Mesendoderm (in vitro differentiated cells): ENCODE results near the gene NYNRIN.

Source experiments
- DNase-seq: peaks from one replicate; pipeline ENCODE4 v3.0.0; 2013
- H2AK5ac ChIP-seq: 2 replicates; pipeline ENCODE4 v1.6.1; 2013; ENCODE audit warnings: low read length, inconsistent platforms
- H2BK120ac ChIP-seq: 2 replicates; pipeline ENCODE4 v1.6.1; 2013; ENCODE audit warnings: low read depth, mild to moderate bottlenecking, low read length, moderate library complexity, mixed read lengths
- H2BK15ac ChIP-seq: replicated peaks from 2 replicates; pipeline ENCODE4 v1.6.1; 2013; ENCODE audit warnings: low read depth, mild to moderate bottlenecking, moderate library complexity
- H2BK5ac ChIP-seq: 2 replicates; pipeline ENCODE4 v1.6.1; 2013; ENCODE audit warnings: low read length, inconsistent platforms
- H3K18ac ChIP-seq: 2 replicates; pipeline ENCODE4 v1.6.1; 2013; ENCODE audit warnings: mild to moderate bottlenecking, low read length, mixed read lengths
- H3K23ac ChIP-seq: one replicate; pipeline ENCODE4 v1.6.1; 2013; ENCODE audit warnings: low read length
- H3K27ac ChIP-seq: 2 replicates; pipeline ENCODE4 v1.5.1; 2013; ENCODE audit warnings: low read depth, mild to moderate bottlenecking, inconsistent platforms, low read length, moderate library complexity
- H3K27me3 ChIP-seq: 2 replicates; pipeline ENCODE4 v1.6.1; 2013; ENCODE audit warnings: low read length, control low read depth, mild to moderate bottlenecking, inconsistent platforms; ENCODE audit not compliant: insufficient read depth, poor library complexity
- H3K36me3 ChIP-seq: 2 replicates; pipeline ENCODE4 v1.6.1; 2013; ENCODE audit warnings: low read length, inconsistent platforms; ENCODE audit not compliant: control insufficient read depth, insufficient read depth
- H3K4ac ChIP-seq: one replicate; pipeline ENCODE4 v1.6.1; 2013; ENCODE audit warnings: low read depth, mild to moderate bottlenecking, low read length, moderate library complexity
- H3K4me1 ChIP-seq: 2 replicates; pipeline ENCODE4 v1.6.1; 2013; ENCODE audit warnings: low read depth, low read length, inconsistent platforms; ENCODE audit not compliant: control insufficient read depth
- H3K4me2 ChIP-seq: 2 replicates; pipeline ENCODE4 v1.6.1; 2013; ENCODE audit warnings: low read length
- H3K4me3 ChIP-seq: 2 replicates; pipeline ENCODE4 v1.5.1; 2013; ENCODE audit warnings: mild to moderate bottlenecking, low read length
- H3K56ac ChIP-seq: one replicate; pipeline ENCODE4 v1.6.1; 2013; ENCODE audit warnings: low read length
- H3K79me1 ChIP-seq: 2 replicates; pipeline ENCODE4 v1.6.1; 2013; ENCODE audit warnings: low read length, inconsistent platforms
- H3K79me2 ChIP-seq: 2 replicates; pipeline ENCODE4 v1.6.1; 2013; ENCODE audit warnings: mild to moderate bottlenecking, low read length; ENCODE audit not compliant: control insufficient read depth, insufficient read depth
- H3K9ac ChIP-seq: 2 replicates; pipeline ENCODE4 v1.6.1; 2013; ENCODE audit warnings: low read length, inconsistent platforms
- H4K5ac ChIP-seq: one replicate; pipeline ENCODE4 v1.6.1; 2013; ENCODE audit warnings: low read length
- H4K8ac ChIP-seq: one replicate; pipeline ENCODE4 v1.6.1; 2013; ENCODE audit warnings: low read depth, mild to moderate bottlenecking, control low read depth, low read length, moderate library complexity
- WGBS: extraction: QIAGEN DNeasy Blood & Tissue Kit; methylation state at CpG from one replicate; pipeline ENCODE4 v1.1.7; 2013; ENCODE audit warnings: low lambda C conversion rate, missing lambda C conversion rate; ENCODE audit not compliant: insufficient coverage; ENCODE audit errors: extremely low coverage; 5-methylcytosine and 5-hydroxymethylcytosine counted together

The NYNRIN gene

GRCh38 chr14:24368212-24368561, 30.6 kb upstream of the NYNRIN start:
- H4K5ac ChIP-seq = no peak overlapping the region
- peak overlapping the region; percentile 69 for H3K9ac ChIP-seq
- H3K36me3 ChIP-seq = no peaks in the 10 kb centered on the region
- H3K4me2 ChIP-seq = peak overlapping the region; percentile 77
- H2BK15ac ChIP-seq = peak overlapping the region; percentile 74
- H3K18ac ChIP-seq = peak overlapping the region; percentile 85
- H3K4me3 ChIP-seq = peak overlapping the region; percentile 62
- no peaks in the 10 kb centered on the region for H3K27me3 ChIP-seq
- H3K27ac ChIP-seq = no peak overlapping the region
- H2BK5ac ChIP-seq = no peak overlapping the region
- H3K4me1 ChIP-seq = peaks cover 5% of the 10 kb centered on the region
- peak overlapping the region; percentile 28 for H3K4ac ChIP-seq
- no CpG with 5 or more reads among the region's 15 CpGs for WGBS
- no peak overlapping the region for H2AK5ac ChIP-seq
- no peak overlapping the region for H3K23ac ChIP-seq
- H3K79me2 ChIP-seq = no peaks in the 10 kb centered on the region
- H3K79me1 ChIP-seq = no peaks in the 10 kb centered on the region
- peak overlapping the region; percentile 78 for H4K8ac ChIP-seq
- peak overlapping the region; percentile 81 for H3K56ac ChIP-seq
- H2BK120ac ChIP-seq = no peak overlapping the region
- no peak for DNase-seq

- no peak overlapping the region for H2AK5ac ChIP-seq
- peak overlapping the region; percentile 94 for H3K23ac ChIP-seq
- H3K36me3 ChIP-seq = no peaks in the 10 kb centered on the region
- H2BK5ac ChIP-seq = no peak overlapping the region
- no peak overlapping the region for H4K8ac ChIP-seq
- peak overlapping the region; percentile 62 for H3K4me3 ChIP-seq
- H2BK120ac ChIP-seq = no peak overlapping the region
- H3K27me3 ChIP-seq = no peaks in the 10 kb centered on the region
- DNase-seq = peak; percentile 57
- WGBS = no CpG with 5 or more reads among the region's 52 CpGs
- H3K79me1 ChIP-seq = no peaks in the 10 kb centered on the region
- peaks cover 5% of the 10 kb centered on the region for H3K4me1 ChIP-seq
- peak overlapping the region; percentile 69 for H3K9ac ChIP-seq
- no peaks in the 10 kb centered on the region for H3K79me2 ChIP-seq
- H3K18ac ChIP-seq = peak overlapping the region; percentile 85
- no peak overlapping the region for H4K5ac ChIP-seq
- H3K4ac ChIP-seq = peak overlapping the region; percentile 8
- H3K27ac ChIP-seq = no peak overlapping the region
- peak overlapping the region; percentile 77 for H3K4me2 ChIP-seq
- H3K56ac ChIP-seq = peak overlapping the region; percentile 81
- no peak overlapping the region for H2BK15ac ChIP-seq
Observed at GRCh38 chr14:24368562-24369252, 30.1 kb upstream of the NYNRIN start.

- no CpG with 5 or more reads among the region's 20 CpGs for WGBS
- Histone ChIP-seq H4K5ac (no peak overlapping the region), H3K79me1 (no peaks in the 10 kb centered on the region), H3K4ac (no peak overlapping the region), H3K27me3 (no peaks in the 10 kb centered on the region), H3K56ac (peak overlapping the region; percentile 81), H3K36me3 (no peaks in the 10 kb centered on the region), H3K23ac (no peak overlapping the region), H2BK15ac (no peak overlapping the region), H2BK120ac (no peak overlapping the region), H2AK5ac (no peak overlapping the region), H4K8ac (no peak overlapping the region), H3K4me3 (no peak overlapping the region), H3K27ac (no peak overlapping the region), H3K4me1 (peaks cover 5% of the 10 kb centered on the region), H3K79me2 (no peaks in the 10 kb centered on the region), H3K4me2 (no peak overlapping the region), H3K9ac (no peak overlapping the region), H2BK5ac (no peak overlapping the region), H3K18ac (no peak overlapping the region)
- no peak for DNase-seq
Observed at GRCh38 chr14:24369463-24369862, 29.3 kb upstream of the NYNRIN start.

DNA sequence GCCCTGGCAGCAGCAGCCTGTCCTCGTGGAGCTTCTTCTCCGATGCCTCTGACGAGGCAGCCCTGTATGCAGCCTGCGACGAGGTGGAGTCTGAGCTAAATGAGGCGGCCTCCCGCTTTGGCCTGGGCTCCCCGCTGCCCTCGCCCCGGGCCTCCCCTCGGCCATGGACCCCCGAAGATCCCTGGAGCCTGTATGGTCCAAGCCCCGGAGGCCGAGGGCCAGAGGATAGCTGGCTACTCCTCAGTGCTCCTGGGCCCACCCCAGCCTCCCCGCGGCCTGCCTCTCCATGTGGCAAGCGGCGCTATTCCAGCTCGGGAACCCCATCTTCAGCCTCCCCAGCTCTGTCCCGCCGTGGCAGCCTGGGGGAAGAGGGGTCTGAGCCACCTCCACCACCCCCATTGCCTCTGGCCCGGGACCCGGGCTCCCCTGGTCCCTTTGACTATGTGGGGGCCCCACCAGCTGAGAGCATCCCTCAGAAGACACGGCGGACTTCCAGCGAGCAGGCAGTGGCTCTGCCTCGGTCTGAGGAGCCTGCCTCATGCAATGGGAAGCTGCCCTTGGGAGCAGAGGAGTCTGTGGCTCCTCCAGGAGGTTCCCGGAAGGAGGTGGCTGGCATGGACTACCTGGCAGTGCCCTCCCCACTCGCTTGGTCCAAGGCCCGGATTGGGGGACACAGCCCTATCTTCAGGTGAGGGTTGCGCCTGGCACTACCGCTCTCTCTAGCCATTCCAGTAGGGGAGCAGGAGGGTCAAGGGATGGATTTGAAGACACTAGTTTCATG, 28.7 kb upstream of the NYNRIN start:
- Histone ChIP-seq H3K79me1 (no peaks in the 10 kb centered on the region), H3K4me1 (peaks cover 5% of the 10 kb centered on the region), H3K36me3 (no peaks in the 10 kb centered on the region), H2AK5ac (no peak overlapping the region), H3K4ac (no peak overlapping the region), H2BK5ac (no peak overlapping the region), H3K4me3 (no peak overlapping the region), H3K56ac (no peak overlapping the region), H2BK120ac (no peak overlapping the region), H3K18ac (no peak overlapping the region), H3K23ac (no peak overlapping the region), H3K27ac (no peak overlapping the region), H3K9ac (no peak overlapping the region), H3K27me3 (no peaks in the 10 kb centered on the region), H3K79me2 (no peaks in the 10 kb centered on the region), H4K8ac (no peak overlapping the region), H3K4me2 (no peak overlapping the region), H2BK15ac (no peak overlapping the region), H4K5ac (no peak overlapping the region)
- no peak for DNase-seq
- WGBS = no CpG with 5 or more reads among the region's 32 CpGs

- no peak overlapping the region for H2BK120ac ChIP-seq
- WGBS = no CpG with 5 or more reads among the region's 1 CpG
- no peaks in the 10 kb centered on the region for H3K79me1 ChIP-seq
- peaks cover 5% of the 10 kb centered on the region for H3K4me1 ChIP-seq
- H3K18ac ChIP-seq = no peak overlapping the region
- no peaks in the 10 kb centered on the region for H3K27me3 ChIP-seq
- no peak overlapping the region for H3K9ac ChIP-seq
- no peak overlapping the region for H3K56ac ChIP-seq
- no peak overlapping the region for H3K27ac ChIP-seq
- H3K4me3 ChIP-seq = no peak overlapping the region
- H3K4ac ChIP-seq = no peak overlapping the region
- H3K79me2 ChIP-seq = no peaks in the 10 kb centered on the region
- H2AK5ac ChIP-seq = no peak overlapping the region
- H4K5ac ChIP-seq = no peak overlapping the region
- H3K23ac ChIP-seq = no peak overlapping the region
- no peak overlapping the region for H4K8ac ChIP-seq
- no peak overlapping the region for H3K4me2 ChIP-seq
- H3K36me3 ChIP-seq = no peaks in the 10 kb centered on the region
- no peak for DNase-seq
- H2BK5ac ChIP-seq = no peak overlapping the region
- H2BK15ac ChIP-seq = no peak overlapping the region
Observed at GRCh38 chr14:24370748-24371147, 28.1 kb upstream of the NYNRIN start.
